Ascending aorta (tissue), 2 donors: ENCODE measurements around the gene DGKK. TPM values are rescaled to one million over a fixed set of nuclear protein-coding genes. Genes with fewer than 3 reads are reported as not detected.

Experiments
- DNase-seq, 2 donors: peaks; one replicate each; pipeline ENCODE4 v3.0.0-alpha.2; 2019; ENCODE audit warnings: low spot score in 2 of 2
- H3K27ac ChIP-seq, 2 donors: fragments of 200-600 bp; sonication (generic); one replicate each; pipeline ENCODE4 v1.5.1; 2016 to 2017; ENCODE audit warnings: mild to moderate bottlenecking in 1 of 2
- H3K27me3 ChIP-seq: fragments of 200-600 bp; sonication (generic); one replicate; pipeline ENCODE4 v1.5.1; 2017
- H3K36me3 ChIP-seq, 2 donors: fragments of 200-600 bp; sonication (generic); one replicate each; pipeline ENCODE4 v1.5.1; 2016
- H3K4me1 ChIP-seq, 2 donors: fragments of 200-600 bp; sonication (generic); one replicate each; pipeline ENCODE4 v1.5.1; 2016 to 2017; ENCODE audit warnings: mild to moderate bottlenecking in 1 of 2
- H3K4me3 ChIP-seq, 2 donors: fragments of 200-600 bp; sonication (generic); one replicate each; pipeline ENCODE4 v1.5.1; 2016 to 2017; ENCODE audit warnings: mild to moderate bottlenecking in 1 of 2
- H3K9me3 ChIP-seq, 2 donors: fragments of 200-600 bp; sonication (generic); one replicate each; pipeline ENCODE4 v1.5.1; 2016
- CTCF ChIP-seq, 3 experiments: fragments of 200-600 bp in 2 of 3; fragments of 450-650 bp in 1 of 3; sonication (generic) in 2 of 3; IDR thresholded peaks; one replicate each; pipeline ENCODE4 v1.5.1; 2016 to 2019; ENCODE audit warnings: antibody characterized with exemption in 3 of 3, mild to moderate bottlenecking in 1 of 3, moderate library complexity in 1 of 3
- intact Hi-C: fragments of 100-400 bp; cut with DNase I; formaldehyde crosslinking; loops from one replicate; pipeline ENCODE4 v1.15.1; 2023
- total RNA-seq: library from RNA; depleted of rRNA; stranded (reverse); fragments of >200 nt; gene quantifications from one replicate; pipeline ENCODE4 v1.1.0, GENCODE V29; 2016

The DGKK gene
- total RNA-seq, 1 donor from 2014 or later, result not detected

DNA sequence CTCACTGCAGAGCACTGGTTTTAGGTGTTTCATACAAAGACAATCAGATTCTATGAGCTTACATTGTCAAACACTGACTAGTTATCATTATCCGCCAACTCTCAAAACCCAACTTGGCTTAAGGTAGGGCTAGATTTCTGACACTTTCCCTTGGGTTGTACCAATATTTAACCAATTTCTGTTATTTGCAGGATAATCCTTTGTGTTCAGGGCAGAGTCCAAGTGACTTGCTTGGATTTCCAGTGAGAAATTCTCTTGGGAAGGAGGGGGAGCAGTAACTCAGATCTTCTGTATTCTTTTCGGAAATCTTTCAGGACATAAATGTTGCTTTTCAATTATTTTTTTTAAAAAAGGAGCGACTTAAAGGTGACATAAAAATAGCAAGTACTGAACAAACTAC is 23.1 kb downstream of the DGKK start:
- no peak for DNase-seq
- no peak overlapping the region for H3K27ac ChIP-seq
- intact Hi-C loops, result no loop called here
- no peak overlapping the region for H3K4me3 ChIP-seq
- H3K36me3 ChIP-seq, result no peaks in the 10 kb centered on the region
- no peaks in the 10 kb centered on the region for H3K4me1 ChIP-seq
- H3K9me3 ChIP-seq, result no peaks in the 10 kb centered on the region
- no peak for TF ChIP-seq CTCF (IDR thresholded peaks at IDR 0.05)
- no peaks in the 10 kb centered on the region for H3K27me3 ChIP-seq

GRCh38 chrX:50442426-50443116 is 28.1 kb downstream of the DGKK start:
- Histone ChIP-seq H3K4me1 (no peaks in the 10 kb centered on the region), H3K9me3 (no peaks in the 10 kb centered on the region), H3K4me3 (no peak overlapping the region), H3K36me3 (no peaks in the 10 kb centered on the region), H3K27me3 (no peaks in the 10 kb centered on the region), H3K27ac (no peak overlapping the region)
- TF ChIP-seq CTCF (IDR thresholded peaks at IDR 0.05), result no peak
- DNase-seq, result no peak
- intact Hi-C loops, result no loop called here

DNA sequence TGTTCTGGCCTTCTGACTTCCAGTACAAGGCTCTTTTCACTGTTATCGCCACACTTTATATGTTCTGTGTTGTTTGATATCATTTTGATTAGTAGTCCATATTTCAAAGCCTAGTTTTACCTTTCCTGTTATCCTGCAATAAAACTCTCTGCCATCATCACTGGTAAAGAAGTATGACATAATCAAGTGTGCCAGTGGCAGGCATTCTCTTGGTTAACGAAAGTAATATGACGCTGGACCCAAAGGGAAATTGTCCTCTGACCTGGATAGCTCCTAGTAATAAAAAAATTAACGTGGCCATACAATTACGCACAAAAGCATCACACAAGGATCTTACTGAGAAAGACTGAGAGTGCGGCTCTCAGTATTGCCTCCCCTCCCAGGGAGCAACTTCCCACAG is 33.8 kb downstream of the DGKK start:
- TF ChIP-seq CTCF (IDR thresholded peaks at IDR 0.05), result no peak
- H3K27ac ChIP-seq, result no peak overlapping the region
- H3K9me3 ChIP-seq, result no peaks in the 10 kb centered on the region
- H3K27me3 ChIP-seq, result no peaks in the 10 kb centered on the region
- H3K36me3 ChIP-seq, result no peaks in the 10 kb centered on the region
- no peak for DNase-seq
- no peaks in the 10 kb centered on the region for H3K4me1 ChIP-seq
- H3K4me3 ChIP-seq, result no peak overlapping the region
- intact Hi-C loops, result no loop called here

- no peaks in the 10 kb centered on the region for H3K27me3 ChIP-seq
- H3K9me3 ChIP-seq, result no peaks in the 10 kb centered on the region
- H3K4me1 ChIP-seq, result no peaks in the 10 kb centered on the region
- TF ChIP-seq CTCF (IDR thresholded peaks at IDR 0.05), result no peak
- H3K36me3 ChIP-seq, result no peaks in the 10 kb centered on the region
- no peak overlapping the region for H3K27ac ChIP-seq
- intact Hi-C loops, result no loop called here
- DNase-seq, result no peak
- H3K4me3 ChIP-seq, result no peak overlapping the region
Measured at GRCh38 chrX:50432829-50433289, 37.8 kb downstream of the DGKK start.

GRCh38 chrX:50431623-50432022 is 39.0 kb downstream of the DGKK start:
- no peak for DNase-seq
- H3K4me3 ChIP-seq, result no peak overlapping the region
- no peaks in the 10 kb centered on the region for H3K36me3 ChIP-seq
- H3K27me3 ChIP-seq, result no peaks in the 10 kb centered on the region
- intact Hi-C loops, result no loop called here
- no peak overlapping the region for H3K27ac ChIP-seq
- H3K9me3 ChIP-seq, result no peaks in the 10 kb centered on the region
- no peaks in the 10 kb centered on the region for H3K4me1 ChIP-seq
- TF ChIP-seq CTCF (IDR thresholded peaks at IDR 0.05), result no peak
